ENCODE results near the gene PITRM1.
A peak's percentile ranks its signal among the peaks of the same experiment; 100 is the strongest.

PITRM1 gene

DNA sequence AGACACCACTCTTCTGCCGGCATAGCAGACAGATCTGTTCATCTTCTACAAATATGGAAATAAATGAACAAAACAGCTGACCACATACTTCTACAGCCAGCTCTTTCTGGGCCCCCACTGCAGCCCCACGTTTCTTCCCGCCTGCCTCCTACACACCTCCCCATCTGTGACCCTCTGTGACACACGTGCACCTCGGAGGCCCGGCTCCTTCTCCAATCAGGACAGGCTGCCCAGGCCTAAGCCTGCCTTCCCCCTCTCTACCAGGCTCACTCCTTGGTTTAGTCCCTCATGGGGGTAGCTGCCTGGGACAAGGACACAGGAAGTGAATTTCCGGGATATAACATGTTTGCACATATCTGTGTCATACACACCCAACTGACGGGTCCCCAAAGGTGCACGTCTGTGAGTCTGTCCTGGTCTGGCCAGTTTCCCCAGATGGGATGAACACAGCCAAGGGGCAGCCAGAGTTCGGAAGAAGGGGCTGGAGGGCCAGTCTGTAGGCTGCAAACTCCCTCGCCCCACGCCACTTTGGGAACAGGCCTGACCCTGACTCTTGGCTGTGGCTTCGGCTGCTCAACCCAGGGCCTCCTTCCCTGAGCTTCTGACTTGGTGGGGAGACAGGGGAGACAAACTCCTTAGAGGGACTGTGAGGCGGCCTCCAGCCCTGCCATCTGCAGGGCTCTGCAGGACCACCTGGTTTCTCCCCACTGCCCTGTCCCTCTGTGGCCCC is 30.3 kb downstream of the PITRM1 start:
- Mint-ChIP-seq H3K27ac (peak overlapping the region; percentile 30), H3K36me3 (peaks cover 100% of the 10 kb centered on the region), H3K4me1 (no peaks in the 10 kb centered on the region), H3K9me3 (no peaks in the 10 kb centered on the region), H3K4me3 (no peak overlapping the region)
- DNase-seq (ENCODE audit: low spot score in 2 of 2) (no peak), ATAC-seq (no peak)

DNA sequence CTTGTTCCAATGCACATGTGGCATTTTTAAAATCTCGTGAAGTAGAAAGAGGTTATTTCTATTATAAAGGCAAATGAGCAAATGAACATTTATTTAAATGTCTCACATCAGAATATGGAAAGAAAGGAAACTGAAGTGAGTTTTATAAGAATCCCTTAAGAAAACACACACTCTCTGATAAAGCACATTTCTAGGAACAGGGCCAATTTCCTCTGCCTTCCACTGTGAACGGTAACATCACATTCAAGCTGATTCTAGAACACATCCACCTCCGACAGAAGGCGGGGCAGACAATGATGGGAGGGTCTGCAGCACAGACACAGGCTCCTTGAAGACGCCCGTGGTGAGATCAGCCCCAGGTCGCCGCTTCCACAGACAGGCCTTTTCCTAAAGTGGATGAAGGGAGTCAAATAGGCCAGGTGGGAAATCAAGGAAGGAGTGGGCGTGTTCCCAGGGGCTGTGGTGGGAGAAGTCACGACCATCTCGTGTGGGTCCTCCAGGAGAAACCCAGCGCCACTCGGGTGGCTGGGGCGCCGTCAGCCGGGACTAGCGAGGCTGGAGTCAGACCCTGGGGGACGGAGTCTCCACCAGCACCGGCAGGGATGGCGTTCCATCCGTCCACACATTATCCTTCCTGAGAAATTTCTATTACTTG is 31.1 kb downstream of the PITRM1 start:
- H3K36me3 Mint-ChIP-seq, result peaks cover 100% of the 10 kb centered on the region
- no peak for ATAC-seq
- H3K4me1 Mint-ChIP-seq, result no peaks in the 10 kb centered on the region
- H3K4me3 Mint-ChIP-seq, result no peak overlapping the region
- H3K27ac Mint-ChIP-seq, result peak overlapping the region; percentile 58
- H3K9me3 Mint-ChIP-seq, result no peaks in the 10 kb centered on the region
- no peak for DNase-seq (ENCODE audit: low spot score in 2 of 2)

DNA sequence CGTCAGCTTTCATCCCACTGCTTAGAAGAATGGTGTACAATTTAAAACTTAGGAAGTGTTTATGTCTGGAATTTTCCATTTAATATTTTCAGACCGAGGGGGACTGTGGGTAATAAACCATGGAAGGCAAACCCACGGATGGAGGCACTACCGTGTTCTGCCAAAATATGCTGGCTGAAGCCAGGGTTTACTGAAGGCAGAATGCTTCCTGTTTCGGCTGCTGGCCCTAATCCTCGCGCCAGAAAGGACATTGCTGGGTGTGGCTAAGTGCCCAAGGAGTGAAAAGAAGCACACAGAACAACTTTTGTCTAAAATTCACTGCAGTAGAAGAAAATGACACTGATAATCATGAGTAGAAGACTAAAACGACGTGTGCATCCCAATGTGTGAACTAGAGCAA is 32.3 kb downstream of the PITRM1 start:
- Mint-ChIP-seq H3K4me3 (no peak overlapping the region), H3K36me3 (peaks cover 100% of the 10 kb centered on the region), H3K9me3 (no peaks in the 10 kb centered on the region), H3K4me1 (no peaks in the 10 kb centered on the region), H3K27ac (no peak overlapping the region)
- no peak for ATAC-seq
- no peak for DNase-seq (ENCODE audit: low spot score in 2 of 2)

DNA sequence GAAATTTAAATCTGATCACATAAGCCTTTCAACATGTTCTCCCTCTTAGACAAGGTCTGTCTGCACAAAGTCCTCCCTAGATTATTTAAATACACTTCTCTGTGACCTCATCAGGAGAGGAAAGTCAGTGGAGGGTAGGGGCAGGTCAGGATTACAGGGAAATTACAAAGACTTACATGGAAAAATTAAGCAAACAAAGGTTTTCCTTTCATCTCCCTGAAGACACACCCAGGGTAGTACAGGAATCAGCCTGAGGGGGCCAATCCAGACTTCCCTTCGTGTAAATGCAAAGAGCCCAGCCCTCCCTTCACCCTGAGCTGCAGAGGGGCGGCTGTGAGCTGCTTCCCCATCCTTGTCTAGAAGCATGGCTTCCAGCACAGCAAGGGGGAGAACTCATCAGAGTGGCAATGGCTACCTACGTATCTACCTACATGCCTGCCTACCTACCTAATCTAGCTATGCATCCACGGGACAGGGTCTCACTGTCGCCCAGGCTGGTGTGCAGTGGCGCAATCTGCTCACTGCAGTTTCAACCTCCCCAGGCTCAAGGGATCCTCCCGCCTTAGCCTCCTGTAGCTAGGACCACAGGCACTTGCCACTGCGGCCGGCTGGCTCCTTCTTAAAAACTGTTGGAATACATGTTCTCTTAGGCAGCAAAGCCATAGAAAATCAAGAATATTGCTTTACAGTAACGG is 33.2 kb downstream of the PITRM1 start:
- Mint-ChIP-seq H3K4me3 (no peak overlapping the region), H3K9me3 (no peaks in the 10 kb centered on the region), H3K36me3 (peaks cover 100% of the 10 kb centered on the region), H3K27ac (peak overlapping the region; percentile 45), H3K4me1 (no peaks in the 10 kb centered on the region)
- no peak for DNase-seq (ENCODE audit: low spot score in 2 of 2)
- no peak for ATAC-seq

DNA sequence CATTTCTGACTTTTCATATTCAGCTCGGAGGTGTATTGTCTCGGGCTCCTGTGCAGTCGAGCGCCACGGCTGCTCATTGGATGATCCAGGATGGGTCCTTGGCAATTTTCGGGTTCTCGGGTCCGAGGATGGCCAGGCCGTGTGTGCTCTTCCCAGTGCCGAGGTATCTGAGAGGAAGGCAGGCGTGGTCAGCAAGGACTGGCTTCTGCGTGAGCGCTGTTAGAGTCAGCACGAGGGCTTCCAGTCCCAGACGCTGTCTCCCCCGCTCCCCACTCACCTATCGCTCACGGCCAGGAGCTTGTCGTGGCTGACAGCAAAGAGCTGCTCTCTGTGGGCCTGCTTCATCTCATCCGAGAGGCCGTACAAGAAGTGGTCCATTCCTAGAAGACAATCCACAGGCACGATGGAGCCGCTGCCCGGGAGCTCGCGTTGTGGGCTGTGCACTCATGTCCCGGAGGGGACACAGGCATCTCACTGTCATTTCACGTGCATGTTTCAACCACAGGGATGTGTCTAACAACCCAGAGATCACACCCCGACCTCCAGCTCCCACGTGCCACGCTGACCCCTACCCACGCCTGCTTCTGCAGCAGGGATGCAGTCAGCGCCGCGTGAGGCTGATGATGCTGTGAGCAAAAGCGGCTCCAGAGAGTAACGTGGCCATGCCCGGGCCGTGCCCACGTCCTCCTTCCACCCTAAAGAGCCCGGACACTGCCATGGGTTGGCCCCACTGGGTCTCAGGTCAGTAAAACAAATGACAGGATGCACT is 34.4 kb downstream of the PITRM1 start:
- no peak for DNase-seq (ENCODE audit: low spot score in 2 of 2)
- Mint-ChIP-seq H3K36me3 (peaks cover 100% of the 10 kb centered on the region), H3K9me3 (no peaks in the 10 kb centered on the region), H3K4me3 (no peak overlapping the region), H3K4me1 (no peaks in the 10 kb centered on the region), H3K27ac (peak overlapping the region; percentile 45)
- ATAC-seq, result no peak

DNA sequence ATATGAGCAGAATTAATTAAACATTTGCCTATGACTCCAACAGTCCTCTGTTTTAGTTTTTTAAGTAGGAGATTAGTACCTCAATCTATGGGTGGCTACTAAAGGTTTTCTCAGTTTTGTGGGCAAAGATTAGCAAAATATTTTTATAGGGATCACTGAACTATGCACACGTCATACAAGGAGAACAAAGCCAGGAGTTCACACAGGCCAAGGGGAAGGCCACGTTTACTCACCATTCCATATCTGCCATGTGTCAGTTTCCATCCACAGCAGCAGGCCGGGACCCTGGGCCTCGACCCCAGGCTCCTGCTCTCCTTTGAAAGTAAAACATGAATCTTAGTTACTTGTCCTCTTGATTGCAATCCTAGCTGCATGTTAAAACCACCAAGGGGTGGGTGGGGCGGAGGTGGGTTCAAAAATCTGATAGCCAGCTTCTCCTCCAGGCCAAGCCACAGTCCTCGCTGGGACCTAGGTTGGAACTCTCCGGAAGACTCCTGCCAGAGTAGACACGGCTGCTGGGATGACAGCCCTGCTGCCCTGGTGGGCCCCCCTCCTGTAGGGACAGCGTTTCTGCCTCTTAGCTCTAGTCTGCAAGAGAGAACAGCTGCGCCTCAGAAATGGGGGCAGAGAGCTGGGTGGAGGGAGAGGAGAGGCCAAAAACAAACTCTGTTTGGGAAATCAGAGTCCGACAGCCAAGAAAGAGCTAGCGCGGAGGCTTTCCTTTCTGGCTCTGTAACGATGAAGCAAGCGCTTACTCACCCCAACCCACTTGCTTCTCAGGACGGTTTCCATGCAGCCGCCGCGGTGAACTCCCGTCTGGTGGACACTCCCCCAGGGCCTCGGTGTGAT is 35.6 kb downstream of the PITRM1 start:
- H3K9me3 Mint-ChIP-seq, result no peaks in the 10 kb centered on the region
- ATAC-seq (no peak), DNase-seq (ENCODE audit: low spot score in 2 of 2) (no peak)
- H3K36me3 Mint-ChIP-seq, result peaks cover 100% of the 10 kb centered on the region
- H3K4me3 Mint-ChIP-seq, result no peak overlapping the region
- no peak overlapping the region for H3K27ac Mint-ChIP-seq
- H3K4me1 Mint-ChIP-seq, result no peaks in the 10 kb centered on the region

DNA sequence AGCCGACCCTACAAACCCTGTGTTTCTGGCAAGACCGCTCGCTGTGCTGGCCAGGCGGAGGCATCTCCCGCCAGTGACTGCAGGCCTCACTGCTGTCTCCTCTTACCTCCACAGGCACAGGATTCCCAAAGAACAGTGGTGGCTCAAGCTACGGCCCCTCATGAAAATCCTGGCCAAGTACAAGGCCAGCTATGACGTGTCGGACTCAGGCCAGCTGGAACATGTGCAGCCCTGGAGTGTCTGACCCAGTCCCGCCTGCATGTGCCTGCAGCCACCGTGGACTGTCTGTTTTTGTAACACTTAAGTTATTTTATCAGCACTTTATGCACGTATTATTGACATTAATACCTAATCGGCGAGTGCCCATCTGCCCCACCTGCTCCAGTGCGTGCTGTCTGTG is 36.2 kb downstream of the PITRM1 start:
- H3K9me3 Mint-ChIP-seq, result no peaks in the 10 kb centered on the region
- no peak overlapping the region for H3K4me3 Mint-ChIP-seq
- ATAC-seq, result no peak
- DNase-seq (ENCODE audit: low spot score in 2 of 2), result no peak
- H3K36me3 Mint-ChIP-seq, result peaks cover 100% of the 10 kb centered on the region
- no peak overlapping the region for H3K27ac Mint-ChIP-seq
- no peaks in the 10 kb centered on the region for H3K4me1 Mint-ChIP-seq

DNA sequence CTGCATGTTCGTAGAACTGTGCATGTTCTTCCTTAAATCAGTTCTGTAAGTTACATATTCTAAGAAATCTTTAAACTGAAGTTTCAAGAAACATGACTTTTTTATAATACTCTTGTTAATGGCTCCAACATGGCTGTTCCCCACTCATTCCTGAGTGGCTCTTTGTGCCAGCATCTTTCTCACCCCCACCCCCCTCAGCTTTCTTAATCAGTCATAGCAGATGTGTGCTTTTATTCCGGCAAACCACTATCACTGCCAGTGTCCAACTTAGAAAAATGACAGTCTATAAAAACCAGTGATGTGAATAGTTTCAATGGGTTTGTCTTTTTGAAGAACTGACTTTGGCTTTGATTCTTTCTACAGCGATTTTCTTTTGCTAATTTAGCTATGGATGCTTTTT is 37.6 kb downstream of the PITRM1 start:
- no peak overlapping the region for H3K27ac Mint-ChIP-seq
- H3K4me1 Mint-ChIP-seq, result no peaks in the 10 kb centered on the region
- peaks cover 100% of the 10 kb centered on the region for H3K36me3 Mint-ChIP-seq
- H3K4me3 Mint-ChIP-seq, result no peak overlapping the region
- ATAC-seq (no peak), DNase-seq (ENCODE audit: low spot score in 2 of 2) (no peak)
- no peaks in the 10 kb centered on the region for H3K9me3 Mint-ChIP-seq

DNA sequence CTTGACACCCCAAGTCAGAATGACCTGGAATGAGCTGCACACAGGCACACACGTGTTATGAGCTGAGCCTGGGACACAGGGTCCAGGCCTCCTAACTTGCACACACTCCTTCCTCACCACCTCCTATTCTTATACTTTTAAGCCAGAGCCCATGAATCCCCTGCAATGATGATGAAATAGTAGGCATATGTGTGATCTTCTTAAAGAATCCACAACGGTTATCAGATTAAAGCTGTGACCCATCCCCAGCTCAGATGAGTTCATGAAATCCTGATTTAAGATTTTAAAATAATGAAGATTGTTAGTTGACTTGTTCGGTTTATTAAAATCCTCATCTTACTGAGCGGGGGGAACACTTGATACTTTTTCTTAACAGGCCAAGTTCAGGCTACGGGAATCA is 38.6 kb downstream of the PITRM1 start:
- Mint-ChIP-seq H3K4me3 (no peak overlapping the region), H3K27ac (peak overlapping the region; percentile 61), H3K36me3 (peaks cover 100% of the 10 kb centered on the region), H3K4me1 (no peaks in the 10 kb centered on the region), H3K9me3 (no peaks in the 10 kb centered on the region)
- ATAC-seq, result no peak
- DNase-seq (ENCODE audit: low spot score in 2 of 2), result no peak

DNA sequence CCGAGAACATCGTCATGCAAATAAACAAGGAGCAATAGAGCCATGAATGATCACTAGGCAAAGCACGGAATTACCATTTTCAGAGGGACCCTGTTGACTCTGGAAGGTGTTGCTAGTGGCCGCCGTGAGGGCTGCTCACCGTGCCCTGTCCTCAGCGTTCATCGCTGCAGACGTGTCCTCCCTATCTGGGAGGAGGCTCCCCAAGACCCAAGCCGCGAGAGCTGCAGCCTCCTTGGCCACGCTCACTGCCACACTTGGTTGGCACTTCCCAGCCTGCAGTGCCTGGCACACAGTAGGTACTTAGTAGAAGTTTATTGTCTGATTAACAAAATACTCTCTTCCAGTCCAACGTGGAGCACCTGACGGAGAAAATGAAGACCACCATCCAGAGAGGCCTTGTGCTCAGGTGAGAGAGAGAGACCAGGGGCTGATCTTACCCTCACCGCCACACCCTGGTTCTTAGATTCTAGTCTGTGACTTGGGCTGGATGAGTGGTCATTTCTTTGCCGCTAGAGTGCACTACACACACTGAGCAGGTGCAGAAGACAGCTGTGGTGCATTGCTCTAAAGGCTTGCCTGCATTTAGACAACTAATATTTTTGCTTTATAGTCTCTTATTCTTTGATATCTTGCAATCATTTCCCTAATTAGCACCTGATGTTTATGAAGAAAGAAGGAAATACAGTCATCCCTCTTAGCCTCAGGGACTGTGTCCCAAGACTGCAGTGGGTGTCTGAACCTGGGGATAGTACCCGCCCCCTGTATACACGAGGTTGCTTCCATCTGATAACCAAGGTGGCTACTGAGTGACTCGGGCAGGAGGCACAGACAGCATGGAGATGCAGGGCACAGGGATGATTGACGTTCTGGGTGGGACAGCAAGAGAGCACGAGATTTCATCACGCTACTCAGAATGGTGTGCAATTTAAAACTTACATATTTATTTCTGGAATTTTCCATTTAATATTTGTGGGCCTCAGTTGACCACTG is 40.3 kb downstream of the PITRM1 start:
- H3K4me1 Mint-ChIP-seq, result no peaks in the 10 kb centered on the region
- H3K27ac Mint-ChIP-seq, result peak overlapping the region; percentile 61
- DNase-seq (ENCODE audit: low spot score in 2 of 2), result no peak
- ATAC-seq, result no peak
- H3K4me3 Mint-ChIP-seq, result no peak overlapping the region
- peaks cover 100% of the 10 kb centered on the region for H3K36me3 Mint-ChIP-seq
- no peaks in the 10 kb centered on the region for H3K9me3 Mint-ChIP-seq

DNA sequence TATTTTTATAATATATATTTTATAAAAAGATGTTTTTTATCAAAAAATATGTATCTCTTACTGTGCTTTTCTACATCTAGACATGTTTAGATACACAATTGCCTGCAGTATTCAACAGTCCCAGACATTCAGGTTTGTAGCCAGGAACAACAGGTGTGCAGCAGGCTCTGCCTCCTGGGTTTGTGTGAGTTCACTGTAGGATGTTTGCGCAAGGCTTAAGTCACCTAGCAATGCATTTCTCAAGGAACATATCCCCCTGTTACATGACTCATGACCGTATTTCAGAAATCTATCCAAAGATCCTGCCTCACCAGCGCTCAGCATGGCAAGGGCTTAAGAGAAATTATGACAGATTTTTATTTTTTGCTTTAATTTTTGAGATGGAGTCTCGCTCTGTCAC is 41.5 kb downstream of the PITRM1 start:
- no peak overlapping the region for H3K4me3 Mint-ChIP-seq
- H3K36me3 Mint-ChIP-seq, result peaks cover 100% of the 10 kb centered on the region
- ATAC-seq (no peak), DNase-seq (ENCODE audit: low spot score in 2 of 2) (no peak)
- peak overlapping the region; percentile 61 for H3K27ac Mint-ChIP-seq
- H3K9me3 Mint-ChIP-seq, result no peaks in the 10 kb centered on the region
- no peaks in the 10 kb centered on the region for H3K4me1 Mint-ChIP-seq

DNA sequence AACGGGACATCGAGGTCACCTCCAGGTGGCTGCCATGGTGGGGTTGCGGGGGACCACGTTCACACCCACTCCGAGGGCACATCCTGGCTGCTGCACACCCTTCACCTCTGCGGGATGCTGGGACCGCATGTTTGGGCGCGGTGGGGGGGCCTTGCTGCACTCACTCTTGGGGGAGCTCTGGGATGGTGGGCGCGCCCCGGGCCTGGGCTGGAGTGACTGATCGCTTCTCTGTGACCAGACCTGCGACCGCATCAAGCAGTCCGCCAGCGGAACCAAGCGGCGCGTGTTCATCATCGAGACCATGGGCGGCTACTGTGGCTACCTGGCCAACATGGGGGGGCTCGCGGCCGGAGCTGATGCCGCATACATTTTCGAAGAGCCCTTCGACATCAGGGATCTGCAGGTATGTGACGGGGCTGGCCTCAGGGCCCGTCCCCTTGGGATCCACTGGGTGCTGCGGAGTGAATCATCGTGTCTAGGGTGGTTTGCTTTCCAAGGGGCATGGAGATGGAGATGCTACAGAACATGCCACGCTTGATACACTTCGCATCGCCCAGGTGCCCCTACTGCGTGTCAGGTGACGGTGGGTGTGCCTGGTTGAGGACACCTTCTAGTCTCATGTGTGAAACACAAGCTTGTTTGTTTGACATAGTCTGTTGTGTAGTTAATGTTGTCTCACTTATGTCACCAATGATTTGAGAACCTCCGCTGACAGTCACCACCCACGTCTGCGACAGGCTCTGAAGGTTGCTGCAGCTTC is 42.8 kb downstream of the PITRM1 start:
- peaks cover 100% of the 10 kb centered on the region for H3K36me3 Mint-ChIP-seq

DNA sequence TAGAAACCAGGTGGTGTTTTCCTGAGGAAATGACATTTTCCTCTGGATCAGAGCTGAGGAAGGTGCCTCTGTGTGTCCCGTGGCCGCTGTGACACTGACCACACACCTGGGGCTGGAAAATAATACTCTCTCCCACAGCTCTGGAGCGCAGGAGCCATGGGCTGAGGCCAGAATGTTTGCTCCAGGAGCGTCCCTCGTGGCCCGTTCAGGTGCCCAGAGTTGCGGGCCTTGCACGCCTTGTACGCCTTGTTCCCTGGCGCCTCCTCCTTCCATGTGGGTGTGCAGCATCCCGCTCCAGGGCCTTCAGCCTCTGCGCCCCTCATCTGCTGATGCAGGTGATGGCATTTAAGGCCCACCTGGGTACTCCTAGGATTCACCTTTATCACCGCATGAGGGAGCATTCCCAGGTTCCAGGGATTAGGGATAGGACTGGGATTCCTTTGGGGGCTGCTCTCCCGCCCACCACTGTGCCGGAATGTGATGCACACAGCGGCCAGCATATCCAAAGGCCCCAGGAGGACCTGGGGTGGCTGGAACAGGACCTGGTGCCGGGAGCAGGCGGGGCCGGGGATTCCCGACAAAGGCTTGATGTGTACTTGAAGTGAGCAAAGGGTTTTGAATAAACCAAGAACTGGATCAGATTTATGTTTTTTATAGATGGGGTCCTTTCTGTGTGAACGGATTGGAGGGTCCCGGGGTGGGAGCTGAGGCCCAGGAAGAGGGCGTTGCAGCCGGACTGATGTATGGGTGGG is 44.0 kb downstream of the PITRM1 start:
- Mint-ChIP-seq H3K4me1 (no peaks in the 10 kb centered on the region), H3K4me3 (no peak overlapping the region), H3K36me3 (peaks cover 100% of the 10 kb centered on the region), H3K27ac (peak overlapping the region; percentile 87), H3K9me3 (no peaks in the 10 kb centered on the region)
- no peak for DNase-seq (ENCODE audit: low spot score in 2 of 2)
- no peak for ATAC-seq

More for the DNA sequence above, 42.8 kb downstream of the PITRM1 start:
- Mint-ChIP-seq H3K9me3 (no peaks in the 10 kb centered on the region), H3K4me3 (no peak overlapping the region), H3K27ac (peak overlapping the region; percentile 87), H3K4me1 (no peaks in the 10 kb centered on the region)
- no peak for DNase-seq (ENCODE audit: low spot score in 2 of 2)
- ATAC-seq, result no peak

Measured in stimulated activated effector memory CD8-positive, alpha-beta T cell treated with anti-CD3 and anti-CD28 coated beads, Interleukin-12 subunit alpha, Interleukin-12 subunit beta, amount 100 ng/mL, for 72 hours (primary cell).